Panc1 (cell line): Measurements from ENCODE around the gene DNM3.

Experiments
- CTCF ChIP-seq: fragments of 450-650 bp; IDR thresholded peaks from 2 replicates; pipeline ENCODE4 v1.5.1; 2017; ENCODE audit warnings: mild to moderate bottlenecking
- POLR2AphosphoS5 ChIP-seq: IDR thresholded peaks from 2 replicates; pipeline ENCODE4 v1.6.1; 2012; ENCODE audit warnings: mild to moderate bottlenecking, low read depth, low read length, moderate library complexity
- REST ChIP-seq, 2 experiments: IDR thresholded peaks; 2 replicates each; pipeline ENCODE4 v1.6.1; 2011 to 2012; ENCODE audit warnings: low read depth in 2 of 2, control low read depth in 1 of 2, low read length in 1 of 2, mild to moderate bottlenecking in 1 of 2, moderate library complexity in 1 of 2; ENCODE audit not compliant: insufficient read depth in 1 of 2

- TF ChIP-seq CTCF (no peak), REST (IDR thresholded peaks at IDR 0.05; ENCODE audit: insufficient read depth in 1 of 2, low read depth in 2 of 2, low read length in 1 of 2) (no peak), POLR2AphosphoS5 (no peak)
These were observed 324.1 kb downstream of the DNM3 start for GRCh38 chr1:172165403-172165802.
